ENCODE data around the gene CDH26.

Gene CDH26

DNA sequence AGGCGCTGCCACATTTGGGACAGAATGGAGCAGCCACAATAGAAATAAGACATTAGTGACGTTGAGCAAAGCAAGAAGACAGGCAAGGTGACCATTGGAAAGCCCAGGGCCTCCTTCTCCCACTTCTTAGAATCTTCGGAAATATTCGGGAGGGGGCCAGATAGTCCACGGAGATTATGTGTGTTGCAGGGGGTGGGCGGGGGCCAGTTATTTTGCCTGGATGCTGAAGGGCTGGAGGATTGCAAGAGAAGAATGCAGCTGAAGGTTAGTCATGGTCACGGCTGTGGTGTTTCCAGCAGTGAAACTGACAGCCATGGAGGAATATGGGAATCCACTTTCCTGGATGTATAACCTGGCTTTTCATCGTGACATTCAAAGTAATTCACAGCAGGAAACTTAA is 88.6 kb downstream of the CDH26 start:
- DNase-seq (ENCODE audit: low spot score) = no peak

GRCh38 chr20:60048634-60049521 is 90.7 kb downstream of the CDH26 start:
- no peak for DNase-seq (ENCODE audit: low spot score)

- DNase-seq (ENCODE audit: low spot score) = no peak
Measured at GRCh38 chr20:60049601-60050000, 91.4 kb downstream of the CDH26 start.

GRCh38 chr20:60050193-60050947 is 92.1 kb downstream of the CDH26 start:
- DNase-seq (ENCODE audit: low spot score) = no peak

DNA sequence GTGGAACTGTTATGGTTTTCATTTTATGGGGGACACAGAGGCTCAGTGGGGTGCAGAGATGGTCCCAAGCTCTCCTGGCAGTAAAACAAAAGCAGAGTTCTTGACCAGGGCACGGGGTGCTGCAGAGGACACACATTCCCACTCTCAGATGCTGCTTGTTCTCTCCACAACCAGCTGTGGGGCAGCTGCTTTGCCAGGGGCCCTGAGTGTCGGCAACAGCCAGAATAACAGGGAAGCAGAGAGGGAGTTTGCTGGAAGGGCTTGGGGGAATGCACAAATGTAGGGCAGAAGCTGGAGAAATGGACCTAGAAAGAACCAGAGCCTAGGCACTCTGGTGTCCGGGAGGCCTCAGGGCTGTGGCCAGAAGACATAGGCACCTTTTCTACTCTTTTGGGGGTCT is 93.7 kb downstream of the CDH26 start:
- DNase-seq (ENCODE audit: low spot score) = no peak

DNA sequence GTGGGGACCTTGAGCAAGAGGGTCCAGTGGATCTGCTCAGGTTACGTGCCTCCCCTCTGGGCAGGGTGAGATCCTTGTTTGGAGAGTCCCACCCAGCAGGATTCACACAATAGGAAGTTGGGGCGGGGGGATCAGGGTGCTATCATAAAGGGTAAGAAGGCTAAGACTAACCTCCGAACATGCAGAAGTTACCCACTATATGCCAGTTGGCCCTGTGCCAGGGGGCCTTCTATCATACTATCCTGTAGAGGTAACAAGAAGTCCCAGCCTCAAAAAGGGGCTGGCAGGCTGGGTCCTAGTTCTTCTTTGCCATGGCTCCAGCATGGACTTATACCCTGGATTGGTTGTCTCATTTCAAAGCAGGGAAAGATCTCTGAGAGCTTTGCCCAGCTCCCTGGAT is 94.1 kb downstream of the CDH26 start:
- no peak for DNase-seq (ENCODE audit: low spot score)

DNA sequence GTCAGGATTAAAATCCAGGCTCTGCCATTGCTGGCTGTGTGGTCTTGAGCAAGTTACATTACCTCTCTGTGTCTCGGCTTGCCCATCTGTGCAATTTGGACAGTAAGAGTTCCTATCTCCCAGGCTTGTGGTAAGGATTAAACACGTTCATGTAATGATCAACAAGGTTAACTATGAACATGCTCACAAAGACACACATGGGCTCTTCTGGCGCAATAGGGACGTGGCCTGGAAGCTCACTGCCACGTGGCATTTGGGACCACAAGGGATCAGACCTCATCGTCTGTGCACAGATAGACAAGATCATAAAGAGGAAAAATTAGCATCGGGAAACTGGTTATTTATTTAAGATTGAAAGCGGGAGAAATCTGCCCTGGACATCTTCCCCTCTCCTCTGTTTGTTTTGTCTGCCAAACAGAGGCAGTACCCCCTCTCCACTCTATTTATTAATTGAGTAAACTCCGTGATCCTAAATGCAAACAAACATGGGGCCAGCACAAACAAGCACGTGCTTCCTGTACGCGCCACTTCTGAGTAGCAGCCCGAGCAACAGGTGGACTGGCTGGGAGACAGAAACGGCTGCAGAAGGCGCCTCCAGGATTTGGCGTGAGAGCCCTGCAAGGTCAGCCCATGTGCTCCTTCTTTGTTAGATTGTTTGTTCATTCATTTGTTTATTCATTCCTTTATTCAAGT is 95.0 kb downstream of the CDH26 start:
- DNase-seq (ENCODE audit: low spot score) = no peak

DNA sequence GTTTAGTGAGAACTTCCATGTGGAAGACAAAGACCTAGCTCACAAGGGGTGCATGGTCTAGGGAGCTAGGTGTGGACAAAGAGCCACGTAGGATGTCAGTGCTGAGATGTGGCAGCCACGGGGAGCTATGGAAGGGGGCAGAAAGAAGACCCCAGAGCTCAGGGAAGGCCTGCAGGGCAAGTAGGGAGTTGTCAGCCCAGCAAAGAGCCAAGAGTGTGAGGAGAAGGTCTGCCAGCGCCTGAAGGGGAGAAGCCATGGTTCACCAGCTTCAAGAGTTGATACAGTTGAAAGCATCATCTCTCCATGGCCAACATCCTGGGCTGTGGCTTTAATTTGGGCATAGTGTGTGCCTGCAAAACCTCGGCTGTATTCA is 95.6 kb downstream of the CDH26 start:
- no peak for DNase-seq (ENCODE audit: low spot score)

GRCh38 chr20:60054716-60055634 is 96.8 kb downstream of the CDH26 start:
- DNase-seq (ENCODE audit: low spot score) = no peak

DNA sequence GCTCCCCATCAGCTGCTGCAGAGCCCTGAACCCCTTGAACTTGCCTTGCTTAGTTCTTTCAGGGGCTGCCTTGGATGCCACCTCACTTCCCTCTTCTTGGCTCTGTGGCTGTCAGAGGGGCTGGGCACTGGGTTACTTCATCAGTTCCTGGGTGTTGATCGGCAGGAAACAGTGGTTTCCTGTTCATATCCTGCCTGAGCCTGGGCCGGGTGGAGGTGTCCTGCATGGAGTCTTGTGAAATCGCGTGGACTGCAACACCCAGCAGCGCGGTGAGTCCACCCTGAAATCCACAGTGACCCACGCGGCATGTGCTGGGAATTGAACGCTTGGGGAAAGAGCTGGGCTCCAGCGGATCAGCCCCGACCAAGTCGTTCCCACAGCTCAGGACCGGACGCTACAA is 97.5 kb downstream of the CDH26 start:
- peak; percentile 17 for DNase-seq (ENCODE audit: low spot score)

GRCh38 chr20:60056407-60057122 is 98.3 kb downstream of the CDH26 start:
- no peak for DNase-seq (ENCODE audit: low spot score)

DNA sequence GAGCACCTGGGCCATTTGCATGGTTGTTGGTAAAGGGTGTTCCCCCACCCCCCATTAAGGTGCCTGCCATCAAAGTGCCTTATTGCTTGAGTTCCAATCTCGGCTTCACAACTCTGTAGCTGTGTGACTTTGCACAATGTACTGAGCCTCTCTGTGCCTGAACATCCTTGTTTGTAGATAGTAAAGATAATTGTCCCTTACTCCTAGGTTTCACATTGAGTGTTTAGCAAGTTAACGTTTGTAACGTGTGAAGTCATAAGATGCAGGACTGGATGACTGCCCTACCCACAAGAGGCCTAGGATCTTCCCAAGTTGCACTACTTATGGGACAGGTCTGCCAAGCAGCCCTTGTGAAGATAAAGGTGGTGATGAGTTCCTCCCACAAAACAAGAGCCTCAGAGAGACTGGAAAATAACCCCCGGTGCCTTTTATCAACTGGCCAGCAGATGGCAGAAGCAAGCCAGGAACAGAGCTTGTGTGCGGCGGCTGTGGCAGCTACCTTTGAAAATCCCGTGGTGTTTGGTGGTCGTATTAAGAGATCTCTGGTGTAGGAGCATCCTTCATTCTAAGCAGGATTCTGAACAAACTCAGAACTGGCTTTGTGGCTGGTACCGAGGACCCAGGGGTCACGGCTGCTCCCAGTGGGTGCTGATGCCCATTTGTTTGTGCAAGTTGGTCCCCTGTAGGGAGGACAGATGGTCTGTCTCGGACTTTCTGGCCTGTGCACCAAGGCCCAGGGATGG is 99.1 kb downstream of the CDH26 start:
- peak; percentile 68 for DNase-seq (ENCODE audit: low spot score)

DNA sequence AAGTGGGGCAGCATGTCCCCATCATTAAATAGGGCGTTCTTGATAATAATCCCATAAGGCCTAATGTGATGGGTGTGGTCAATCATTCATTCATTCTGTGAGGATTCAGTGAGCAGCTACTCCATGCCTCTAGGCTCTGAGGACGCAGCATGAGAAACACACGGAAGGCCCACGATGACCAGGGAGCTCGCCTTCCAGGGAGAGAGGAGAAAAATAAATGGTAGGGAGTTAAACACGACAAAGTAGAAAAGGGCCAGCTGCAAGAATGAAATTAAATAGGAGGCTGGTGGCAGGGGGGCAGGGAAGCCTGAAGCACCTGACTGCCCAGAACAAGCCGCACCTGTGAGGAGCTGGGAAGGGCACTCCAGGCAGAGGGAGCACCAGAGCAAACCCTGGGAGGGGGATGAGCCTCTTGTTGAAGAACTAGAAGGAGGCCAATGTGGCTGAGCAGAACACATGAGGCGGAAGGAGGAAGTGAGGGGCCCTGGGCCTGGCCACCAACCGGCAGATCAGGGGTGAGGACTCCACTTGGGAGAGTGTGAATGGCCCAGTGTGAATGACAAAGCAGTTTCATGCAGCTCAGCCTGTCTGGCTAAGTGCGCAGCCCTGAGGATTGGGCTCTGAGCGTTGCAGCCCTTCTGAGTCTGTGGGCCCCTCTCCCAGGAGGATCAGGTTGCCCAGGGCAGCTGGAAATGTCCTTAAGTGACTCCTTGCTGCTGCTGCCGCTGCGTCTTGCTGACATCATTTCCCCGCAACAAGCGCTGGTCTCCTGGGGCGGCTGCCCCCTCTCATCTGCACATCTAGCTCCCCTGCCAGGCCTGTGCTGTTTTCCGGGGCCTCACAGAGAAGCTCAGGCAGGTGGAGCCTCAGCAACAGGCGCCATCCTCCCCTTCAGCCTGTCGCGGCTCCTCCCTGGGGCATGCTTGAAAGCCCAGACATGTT is 99.9 kb downstream of the CDH26 start:
- peak; percentile 17 for DNase-seq (ENCODE audit: low spot score)

- no peak for DNase-seq (ENCODE audit: low spot score)
Measured at GRCh38 chr20:60058879-60059278, 100.7 kb downstream of the CDH26 start.

- no peak for DNase-seq (ENCODE audit: low spot score)
Measured at GRCh38 chr20:60060006-60060557, 101.9 kb downstream of the CDH26 start.

DNA sequence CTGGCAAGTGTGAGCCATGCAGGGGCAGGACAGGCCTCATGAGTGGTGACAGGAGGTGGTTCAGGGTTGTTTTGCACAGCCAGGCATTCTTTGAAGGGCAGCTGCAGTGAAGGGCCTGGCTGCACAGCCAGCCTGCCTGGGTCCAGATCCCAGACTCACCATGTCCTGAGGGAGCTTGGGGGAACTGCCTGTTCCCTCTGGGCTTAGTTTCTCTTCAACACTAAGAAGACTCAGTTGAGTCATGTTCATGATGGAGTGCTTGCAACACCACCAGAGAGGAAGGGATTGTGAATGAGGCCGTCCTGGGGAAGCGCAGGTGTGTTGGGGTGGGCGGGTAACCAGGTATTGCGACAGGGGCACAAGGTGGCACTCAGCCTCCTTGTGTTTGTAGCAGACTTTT is 102.4 kb downstream of the CDH26 start:
- no peak for DNase-seq (ENCODE audit: low spot score)

- DNase-seq (ENCODE audit: low spot score) = peak; percentile 48
Measured at GRCh38 chr20:60062431-60063047, 104.3 kb downstream of the CDH26 start.

- no peak for DNase-seq (ENCODE audit: low spot score)
Measured at GRCh38 chr20:60063048-60063451, 104.8 kb downstream of the CDH26 start.

All from putamen (tissue), 1 donor.